DMS53 treated with DMSO at 0.1 percent for 48 hours (cell line): ENCODE measurements around the gene ZNF30.
"Not testable (repeated sequence)": the region's sequence is repeated elsewhere in the genome, so short reads cannot be mapped to it uniquely, and the experiment has no call there.

Source experiments
- DNase-seq: peaks from one replicate; lab custom pipeline; 2025; ENCODE audit not compliant: unreplicated experiment; lab: John Stamatoyannopoulos, UW

The ZNF30 gene

GRCh38 chr19:34926685-34927375 lies at the start of gene ZNF30:
Gene ZNF30, plus strand, starts transcription at chr19:34926903. Its CDS starts 3,045 bp downstream, at chr19:34929948.
- peak; percentile 92 for DNase-seq

GRCh38 chr19:34879563-34879962 lies 47.1 kb upstream of the ZNF30 start:
- no peak for DNase-seq

- DNase-seq = no peak
These were observed 46.7 kb upstream of the ZNF30 start for GRCh38 chr19:34880034-34880433.

GRCh38 chr19:34881982-34882381 lies 44.7 kb upstream of the ZNF30 start:
- DNase-seq = no peak

- DNase-seq = no peak
These were observed 38.6 kb upstream of the ZNF30 start for GRCh38 chr19:34888091-34888490.

GRCh38 chr19:34900245-34900644 lies 26.5 kb upstream of the ZNF30 start:
- DNase-seq = no peak

- DNase-seq = peak; percentile 31
These were observed 21.8 kb upstream of the ZNF30 start for GRCh38 chr19:34904664-34905527.

- DNase-seq = no peak
These were observed 15.9 kb upstream of the ZNF30 start for GRCh38 chr19:34910770-34911169.

GRCh38 chr19:34917144-34917543 lies 9.6 kb upstream of the ZNF30 start:
- DNase-seq = not testable (repeated sequence)

GRCh38 chr19:34918190-34918589 lies 8.5 kb upstream of the ZNF30 start:
- no peak for DNase-seq

- DNase-seq = peak; percentile 73
These were observed 6.5 kb upstream of the ZNF30 start for GRCh38 chr19:34920090-34920786.

- DNase-seq = no peak
These were observed 1.3 kb upstream of the ZNF30 start for GRCh38 chr19:34925278-34925855.

- DNase-seq = no peak
These were observed 380 bp upstream of the ZNF30 start for GRCh38 chr19:34926361-34926684.

GRCh38 chr19:34932494-34932893 lies 5.8 kb downstream of the ZNF30 start:
- DNase-seq = no peak

GRCh38 chr19:34936184-34936583 lies 9.5 kb downstream of the ZNF30 start:
- no peak for DNase-seq

GRCh38 chr19:34938886-34939285 lies 12.2 kb downstream of the ZNF30 start:
- no peak for DNase-seq

- DNase-seq = no peak
These were observed 17.3 kb downstream of the ZNF30 start for GRCh38 chr19:34943861-34944573.

- no peak for DNase-seq
These were observed 26.4 kb downstream of the ZNF30 start for GRCh38 chr19:34953092-34953491.

GRCh38 chr19:34957830-34958751 lies 31.4 kb downstream of the ZNF30 start:
- DNase-seq = no peak

GRCh38 chr19:34959021-34959420 lies 32.3 kb downstream of the ZNF30 start:
- no peak for DNase-seq
